GM12875 (cell line): ENCODE data around the gene ITPRIP.

ENCODE experiments used
- H3K4me3 ChIP-seq: one replicate; pipeline ENCODE4 v1.5.1; 2011; ENCODE audit warnings: low read depth, low read length, control low read depth
- CTCF ChIP-seq: IDR thresholded peaks from 2 replicates; pipeline ENCODE4 v1.5.1; 2011; ENCODE audit warnings: low read depth, mild to moderate bottlenecking, control low read depth, inconsistent platforms, low read length, moderate library complexity, borderline replicate concordance; ENCODE audit not compliant: insufficient read depth

The ITPRIP gene

GRCh38 chr10:104268713-104269645 lies 69.3 kb downstream of the ITPRIP start, which contains the start of gene GSTO2:
Gene GSTO2 (plus strand): TSS chr10:104269184. CDS start chr10:104274916, 5,732 bp downstream.
- TF ChIP-seq CTCF: no peak
- H3K4me3 ChIP-seq: peak within 1 kb of the TSS; percentile 96

DNA sequence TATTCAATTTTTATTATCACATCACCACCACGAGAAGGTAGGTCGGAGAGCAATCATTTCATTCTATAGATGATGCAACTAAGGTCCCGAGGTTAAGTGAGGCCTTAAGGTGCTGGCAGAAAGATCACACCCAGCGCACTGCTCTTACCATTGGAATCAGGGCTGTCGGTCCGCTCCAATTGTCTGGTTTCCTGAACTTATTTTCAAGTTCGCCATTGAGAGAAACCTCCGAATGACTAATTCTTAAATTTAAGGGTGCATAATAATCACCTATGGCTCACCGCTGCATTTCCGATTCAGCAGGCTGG lies 69.9 kb downstream of the ITPRIP start:
- H3K4me3 ChIP-seq: peak overlapping the region; percentile 96
- TF ChIP-seq CTCF: no peak

DNA sequence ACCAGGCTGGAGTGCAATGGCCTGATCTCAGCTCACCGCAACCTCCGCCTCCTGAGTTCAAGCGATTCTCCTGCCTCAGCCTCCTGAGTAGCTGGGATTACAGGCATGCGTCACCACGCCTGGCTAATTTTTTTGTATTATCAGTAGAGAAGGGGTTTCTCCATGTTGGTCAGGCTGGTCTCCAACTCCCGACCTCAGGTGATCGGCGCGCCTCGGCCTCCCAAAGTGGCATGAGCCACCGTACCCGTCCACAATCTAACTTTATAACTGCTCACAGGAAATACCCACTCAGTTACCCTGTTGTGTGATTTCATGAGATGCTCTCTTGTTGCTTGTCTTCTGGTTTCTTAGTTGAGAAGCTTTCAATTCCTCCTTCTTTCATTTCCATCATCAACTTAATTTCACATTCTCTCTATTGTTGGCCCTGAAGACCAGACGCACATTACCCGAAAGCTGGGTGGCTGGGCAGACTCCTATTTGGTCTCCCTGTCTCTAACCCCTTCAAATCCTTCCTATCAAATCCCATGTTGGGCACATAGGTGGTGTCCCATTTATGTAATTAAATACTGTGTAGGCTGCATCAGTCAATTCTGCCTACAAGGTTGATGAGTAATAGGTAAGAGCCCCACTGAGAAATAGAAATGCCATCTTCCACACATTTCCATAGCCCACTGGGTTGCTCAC lies 70.4 kb downstream of the ITPRIP start:
- H3K4me3 ChIP-seq: peak overlapping the region; percentile 96

GRCh38 chr10:104264783-104265182 lies 73.5 kb downstream of the ITPRIP start:
- no peak overlapping the region for H3K4me3 ChIP-seq
- no peak for TF ChIP-seq CTCF

More for the DNA sequence above, 70.4 kb downstream of the ITPRIP start:
- TF ChIP-seq CTCF: no peak

DNA sequence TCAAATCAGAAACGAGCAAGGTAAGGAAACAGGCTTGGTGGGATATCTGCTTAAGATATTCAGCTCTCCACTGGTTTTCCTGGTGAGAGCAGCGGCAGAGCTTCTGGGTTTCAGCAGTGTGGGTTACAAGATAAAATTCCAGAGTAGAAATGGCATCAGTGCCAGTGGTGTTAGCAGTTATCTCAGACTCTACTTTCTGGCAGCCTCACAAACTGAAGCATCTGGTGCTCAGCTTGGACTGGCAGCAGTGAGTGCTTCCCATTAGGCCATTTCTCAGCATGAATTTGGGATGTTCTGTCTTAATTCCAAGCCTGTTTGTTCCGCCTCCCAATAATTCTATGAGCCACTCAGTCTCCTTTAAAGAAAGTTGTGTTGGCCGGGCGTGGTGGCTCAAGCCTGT lies 76.2 kb downstream of the ITPRIP start:
- no peak for TF ChIP-seq CTCF
- no peak overlapping the region for H3K4me3 ChIP-seq

- no peak for TF ChIP-seq CTCF
- no peak overlapping the region for H3K4me3 ChIP-seq
These were observed 77.5 kb downstream of the ITPRIP start for GRCh38 chr10:104260775-104261115.
